ENCODE results near the gene RASGRP1. TPM values are rescaled to one million over a fixed set of nuclear protein-coding genes. Genes with fewer than 3 reads are reported as not detected.
A peak's percentile ranks its signal among the peaks of the same experiment; 100 is the strongest.

RASGRP1 gene
- total RNA-seq (10 to 100 TPM; 66.6 to 69.7 TPM), total RNA-seq (139 to 1,175 (median 376) reads per million in 172 experiments)
- 94.9 TPM for polyA plus RNA-seq (2013, experiment 1 of 2)
- 111 TPM for polyA plus RNA-seq (2013, experiment 2 of 2)

DNA sequence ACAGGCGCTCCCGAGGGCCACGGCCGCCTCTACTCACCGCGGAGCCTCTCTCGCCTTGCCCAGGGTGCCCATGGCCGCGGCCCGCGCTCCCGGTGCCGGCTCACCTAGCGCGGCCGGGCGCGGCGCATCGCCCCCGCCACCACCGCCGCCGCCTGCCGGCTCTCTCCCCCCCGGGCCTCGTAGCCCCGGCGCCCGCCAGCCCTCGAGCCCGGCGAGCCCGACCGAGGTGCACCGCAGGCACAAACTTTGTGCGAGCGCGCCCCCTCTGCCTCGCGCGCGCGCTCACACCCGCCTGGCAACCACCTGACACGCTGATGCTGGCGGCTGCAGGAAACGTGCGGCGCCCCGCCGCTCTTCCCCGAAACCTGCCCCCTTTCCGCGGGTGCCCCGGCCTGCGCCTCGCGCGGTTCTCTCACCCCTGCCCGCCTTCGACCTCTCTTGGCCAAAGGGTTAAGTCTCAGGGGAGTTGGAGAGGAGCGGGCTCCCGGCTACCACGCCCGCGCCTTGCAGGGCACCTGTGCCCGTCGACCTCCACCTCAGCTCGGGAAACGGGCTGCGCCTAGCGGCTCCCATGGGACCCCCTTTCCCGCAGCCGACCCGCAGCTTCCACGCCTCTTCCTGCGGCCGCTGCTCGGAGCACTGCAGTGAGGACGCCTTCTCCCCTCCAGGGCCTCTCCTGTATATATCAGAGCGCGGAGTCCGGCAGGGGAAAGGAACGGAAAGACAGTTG is at the start of gene RASGRP1:
TSS of gene RASGRP1 (minus strand) at position 258 of the 730 bp plus-strand sequence. CDS start at position 72, 186 bp downstream.
- ChIA-PET POLR2A (interaction anchor here (0.6 to 9.3 kb wide), 31 partner anchors 10 to 1981 kb away, joined by 3 to 277 read pairs (median 7); no protein-coding TSS in a partner anchor), CTCF (interaction anchor here (1.0 to 7.3 kb wide), 47 partner anchors 10 to 143 kb away, joined by 3 to 247 read pairs (median 6); partner anchors contain the start of gene FAM98B)
- ATAC-seq (ENCODE audit: poor library complexity), result peak; percentile 74
- Histone ChIP-seq H3K9me3 (ENCODE audit: control insufficient read depth in 1 of 2, insufficient read depth in 1 of 2, low read length in 2 of 2) (no peaks in the 10 kb centered on the region), H3K4me3 (ENCODE audit: low read length) (peak within 1 kb of the TSS; percentile 95), H3K4me1 (ENCODE audit: insufficient read depth, low read length) (peaks cover 46% of the 10 kb centered on the region), H3K27me3 (ENCODE audit: control insufficient read depth in 1 of 2, insufficient read depth in 2 of 2, low read length in 2 of 2) (no peaks in the 10 kb centered on the region), H3K27ac (ENCODE audit: low read depth in 1 of 2, low read length in 2 of 2) (peak within 1 kb of the TSS; percentile 77 to 93), H3K36me3 (ENCODE audit: insufficient read depth, low read length) (peaks cover 16% of the 10 kb centered on the region)
- H3K9me3 Mint-ChIP-seq, result no peaks in the 10 kb centered on the region
- peaks cover 42% of the 10 kb centered on the region for H3K36me3 Mint-ChIP-seq (ENCODE audit: low read depth)
- intact Hi-C loops (cut with DNase I, micrococcal nuclease), result loop anchor here (1.0 to 5.0 kb wide), 5 partner anchors 37 to 119 kb away; no protein-coding TSS in a partner anchor
- peak; percentile 80 to 95 (median 88) for DNase-seq
- H3K4me1 Mint-ChIP-seq (ENCODE audit: low read depth), result peaks cover 69% of the 10 kb centered on the region
- H3K27ac Mint-ChIP-seq, result peak within 1 kb of the TSS; percentile 93
- H3K4me3 Mint-ChIP-seq, result peak within 1 kb of the TSS; percentile 98
- no peaks in the 10 kb centered on the region for H3K27me3 Mint-ChIP-seq
- TF ChIP-seq, protein P1, sequence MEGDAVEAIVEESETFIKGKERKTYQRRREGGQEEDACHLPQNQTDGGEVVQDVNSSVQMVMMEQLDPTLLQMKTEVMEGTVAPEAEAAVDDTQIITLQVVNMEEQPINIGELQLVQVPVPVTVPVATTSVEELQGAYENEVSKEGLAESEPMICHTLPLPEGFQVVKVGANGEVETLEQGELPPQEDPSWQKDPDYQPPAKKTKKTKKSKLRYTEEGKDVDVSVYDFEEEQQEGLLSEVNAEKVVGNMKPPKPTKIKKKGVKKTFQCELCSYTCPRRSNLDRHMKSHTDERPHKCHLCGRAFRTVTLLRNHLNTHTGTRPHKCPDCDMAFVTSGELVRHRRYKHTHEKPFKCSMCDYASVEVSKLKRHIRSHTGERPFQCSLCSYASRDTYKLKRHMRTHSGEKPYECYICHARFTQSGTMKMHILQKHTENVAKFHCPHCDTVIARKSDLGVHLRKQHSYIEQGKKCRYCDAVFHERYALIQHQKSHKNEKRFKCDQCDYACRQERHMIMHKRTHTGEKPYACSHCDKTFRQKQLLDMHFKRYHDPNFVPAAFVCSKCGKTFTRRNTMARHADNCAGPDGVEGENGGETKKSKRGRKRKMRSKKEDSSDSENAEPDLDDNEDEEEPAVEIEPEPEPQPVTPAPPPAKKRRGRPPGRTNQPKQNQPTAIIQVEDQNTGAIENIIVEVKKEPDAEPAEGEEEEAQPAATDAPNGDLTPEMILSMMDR (IDR thresholded peaks at IDR 0.05), result no peak

DNA sequence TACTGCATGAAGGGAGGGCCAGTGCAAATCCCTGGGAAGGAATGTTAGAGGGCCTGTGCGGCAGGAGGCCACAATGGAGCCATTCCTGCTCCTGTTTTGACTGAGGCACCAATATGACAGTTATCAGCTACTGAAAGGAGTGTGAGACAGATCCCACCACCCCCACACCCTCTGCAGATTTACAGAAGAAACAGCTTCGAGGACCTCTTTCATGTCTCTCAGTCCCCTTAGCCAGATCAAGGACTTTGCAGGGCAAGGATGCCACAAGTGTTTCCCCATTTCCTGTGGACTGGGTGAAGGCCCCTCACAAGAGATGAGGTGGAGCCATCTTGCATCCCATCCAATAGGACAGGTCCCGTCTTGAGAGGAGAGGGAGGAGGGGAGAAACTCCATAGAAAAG is 48.5 kb upstream of the RASGRP1 start:
- no peak for ATAC-seq (ENCODE audit: poor library complexity)
- H3K27me3 ChIP-seq (ENCODE audit: control insufficient read depth in 1 of 2, insufficient read depth in 2 of 2, low read length in 2 of 2), result no peaks in the 10 kb centered on the region
- H3K9me3 ChIP-seq (ENCODE audit: control insufficient read depth in 1 of 2, insufficient read depth in 1 of 2, low read length in 2 of 2), result no peaks in the 10 kb centered on the region
- H3K36me3 ChIP-seq (ENCODE audit: insufficient read depth, low read length), result no peaks in the 10 kb centered on the region
- intact Hi-C loops (cut with DNase I, micrococcal nuclease), result loop anchor here in 1 of 2 experiments (5.0 kb wide), 1 partner anchor 59 kb away; no protein-coding TSS in a partner anchor
- H3K36me3 Mint-ChIP-seq (ENCODE audit: low read depth), result no peaks in the 10 kb centered on the region
- DNase-seq, result no peak
- POLR2A ChIA-PET, result interaction anchor here (2.6 kb wide), 1 partner anchor 39 kb away, joined by 36 read pairs; no protein-coding TSS in a partner anchor
- CTCF ChIA-PET, result no interaction called here
- peaks cover 37% of the 10 kb centered on the region for H3K4me1 ChIP-seq (ENCODE audit: insufficient read depth, low read length)
- peaks cover 53% of the 10 kb centered on the region for H3K4me1 Mint-ChIP-seq (ENCODE audit: low read depth)
- no peak overlapping the region for H3K27ac Mint-ChIP-seq
- H3K4me3 ChIP-seq (ENCODE audit: low read length), result no peak overlapping the region
- no peaks in the 10 kb centered on the region for H3K27me3 Mint-ChIP-seq
- H3K4me3 Mint-ChIP-seq, result no peak overlapping the region
- TF ChIP-seq, protein P1 (IDR thresholded peaks at IDR 0.05), result no peak
- peak overlapping the region in 1 of 2 donors; percentile 16 for H3K27ac ChIP-seq (ENCODE audit: low read depth in 1 of 2, low read length in 2 of 2)
- H3K9me3 Mint-ChIP-seq, result no peaks in the 10 kb centered on the region

DNA sequence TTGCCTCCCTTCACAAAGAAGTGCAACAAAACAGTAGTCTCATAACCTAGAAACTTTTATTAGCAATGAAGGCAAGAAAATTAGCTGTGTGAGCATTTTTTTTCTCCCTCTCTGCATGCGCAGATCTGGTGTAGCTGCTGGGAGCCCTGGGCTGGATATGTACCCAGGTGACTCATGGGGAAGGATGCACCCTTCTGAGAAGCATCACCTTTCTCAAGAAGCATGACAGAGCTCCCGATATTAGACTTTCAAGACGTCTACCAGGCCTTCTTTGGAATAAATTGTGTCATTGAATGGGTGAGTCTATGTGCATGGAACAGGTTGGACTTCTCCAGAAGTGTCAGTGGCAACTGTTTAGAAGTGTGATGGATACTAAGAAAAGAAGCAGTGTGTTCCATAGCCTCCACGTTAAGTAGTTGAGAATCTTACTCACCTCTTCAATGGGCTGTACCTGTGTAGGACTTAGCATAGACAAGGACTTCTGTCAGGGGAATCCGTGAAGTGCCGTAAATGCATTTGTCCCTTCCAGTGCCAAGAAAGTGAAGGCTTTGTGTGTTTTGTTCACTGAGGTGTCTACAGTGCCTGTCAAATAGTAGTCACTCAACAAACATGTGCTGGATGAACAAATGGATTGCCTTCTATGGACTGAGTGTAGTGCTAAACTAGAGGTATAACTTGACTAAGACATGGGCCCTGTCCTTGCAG is 47.7 kb upstream of the RASGRP1 start:
- Mint-ChIP-seq H3K9me3 (no peaks in the 10 kb centered on the region), H3K4me1 (ENCODE audit: low read depth) (peaks cover 53% of the 10 kb centered on the region), H3K36me3 (ENCODE audit: low read depth) (no peaks in the 10 kb centered on the region), H3K27me3 (no peaks in the 10 kb centered on the region), H3K4me3 (peak overlapping the region; percentile 74), H3K27ac (peak overlapping the region; percentile 70)
- POLR2A ChIA-PET, result interaction anchor here (0.9 to 2.6 kb wide), 5 partner anchors 12 to 48 kb away, joined by 4 to 36 read pairs (median 9); partner anchors contain the start of gene RASGRP1
- DNase-seq (peak in 5 of 14 experiments; percentile 2 to 52 (median 19)), ATAC-seq (ENCODE audit: poor library complexity) (peak; percentile 22)
- CTCF ChIA-PET, result interaction anchor here (0.7 to 1.6 kb wide), 3 partner anchors 19 to 87 kb away, joined by 3 to 4 read pairs (median 3); no protein-coding TSS in a partner anchor
- H3K36me3 ChIP-seq (ENCODE audit: insufficient read depth, low read length), result no peaks in the 10 kb centered on the region
- no peak overlapping the region for H3K4me3 ChIP-seq (ENCODE audit: low read length)
- H3K9me3 ChIP-seq (ENCODE audit: control insufficient read depth in 1 of 2, insufficient read depth in 1 of 2, low read length in 2 of 2), result no peaks in the 10 kb centered on the region
- H3K4me1 ChIP-seq (ENCODE audit: insufficient read depth, low read length), result peaks cover 37% of the 10 kb centered on the region
- intact Hi-C loops (cut with DNase I, micrococcal nuclease), result loop anchor here in 1 of 2 experiments (5.0 kb wide), 1 partner anchor 60 kb away; no protein-coding TSS in a partner anchor
- H3K27ac ChIP-seq (ENCODE audit: low read depth in 1 of 2, low read length in 2 of 2), result peak overlapping the region in 1 of 2 donors; percentile 72
- TF ChIP-seq, protein P1 (IDR thresholded peaks at IDR 0.05), result no peak
- no peaks in the 10 kb centered on the region for H3K27me3 ChIP-seq (ENCODE audit: control insufficient read depth in 1 of 2, insufficient read depth in 2 of 2, low read length in 2 of 2)
